ENCODE measurements around the gene SELENOW. TPM values are rescaled to one million over a fixed set of nuclear protein-coding genes. Genes with fewer than 3 reads are reported as not detected.
"Not testable (repeated sequence)": the region's sequence is repeated elsewhere in the genome, so short reads cannot be mapped to it uniquely, and the experiment has no call there.

SELENOW gene
- total RNA-seq, 1 donor from 2014 or later, result 204 TPM

DNA sequence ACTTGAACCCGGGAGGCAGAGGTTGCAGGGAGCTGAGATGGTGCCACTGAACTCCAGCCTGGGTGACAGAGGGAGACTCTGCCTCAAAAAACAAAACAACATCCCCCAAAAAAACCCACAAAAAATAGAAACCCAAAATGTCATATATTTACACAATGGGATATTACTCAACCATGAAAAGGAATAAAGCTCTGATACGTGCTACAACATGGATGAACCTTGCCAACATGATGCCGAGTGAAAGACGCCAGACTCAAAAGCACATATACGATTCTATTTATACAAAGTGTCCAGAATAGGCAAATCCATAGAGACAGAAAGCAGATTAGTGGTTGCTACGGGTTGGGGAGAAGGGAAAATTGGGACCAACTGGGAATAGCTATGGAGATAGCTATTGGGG lies 27.9 kb downstream of the SELENOW start:
- no peaks in the 10 kb centered on the region for H3K4me1 Mint-ChIP-seq (ENCODE audit: unreplicated experiment)
- no peak for DNase-seq (ENCODE audit: extremely low spot score, unreplicated experiment)
- no peak overlapping the region for H3K4me3 Mint-ChIP-seq (ENCODE audit: unreplicated experiment)
- peaks cover 2% of the 10 kb centered on the region for H3K27me3 Mint-ChIP-seq (ENCODE audit: unreplicated experiment)
- no peak overlapping the region for H3K27ac Mint-ChIP-seq (ENCODE audit: unreplicated experiment)
- no peaks in the 10 kb centered on the region for H3K36me3 Mint-ChIP-seq (ENCODE audit: unreplicated experiment)
- no peaks in the 10 kb centered on the region for H3K9me3 Mint-ChIP-seq (ENCODE audit: unreplicated experiment)
- TF ChIP-seq, protein P1, sequence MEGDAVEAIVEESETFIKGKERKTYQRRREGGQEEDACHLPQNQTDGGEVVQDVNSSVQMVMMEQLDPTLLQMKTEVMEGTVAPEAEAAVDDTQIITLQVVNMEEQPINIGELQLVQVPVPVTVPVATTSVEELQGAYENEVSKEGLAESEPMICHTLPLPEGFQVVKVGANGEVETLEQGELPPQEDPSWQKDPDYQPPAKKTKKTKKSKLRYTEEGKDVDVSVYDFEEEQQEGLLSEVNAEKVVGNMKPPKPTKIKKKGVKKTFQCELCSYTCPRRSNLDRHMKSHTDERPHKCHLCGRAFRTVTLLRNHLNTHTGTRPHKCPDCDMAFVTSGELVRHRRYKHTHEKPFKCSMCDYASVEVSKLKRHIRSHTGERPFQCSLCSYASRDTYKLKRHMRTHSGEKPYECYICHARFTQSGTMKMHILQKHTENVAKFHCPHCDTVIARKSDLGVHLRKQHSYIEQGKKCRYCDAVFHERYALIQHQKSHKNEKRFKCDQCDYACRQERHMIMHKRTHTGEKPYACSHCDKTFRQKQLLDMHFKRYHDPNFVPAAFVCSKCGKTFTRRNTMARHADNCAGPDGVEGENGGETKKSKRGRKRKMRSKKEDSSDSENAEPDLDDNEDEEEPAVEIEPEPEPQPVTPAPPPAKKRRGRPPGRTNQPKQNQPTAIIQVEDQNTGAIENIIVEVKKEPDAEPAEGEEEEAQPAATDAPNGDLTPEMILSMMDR (IDR thresholded peaks at IDR 0.05), result no peak

GRCh38 chr19:47813304-47813994 lies 34.9 kb downstream of the SELENOW start:
- Mint-ChIP-seq H3K4me3 (ENCODE audit: unreplicated experiment) (no peak overlapping the region), H3K36me3 (ENCODE audit: unreplicated experiment) (no peaks in the 10 kb centered on the region), H3K27ac (ENCODE audit: unreplicated experiment) (no peak overlapping the region), H3K9me3 (ENCODE audit: unreplicated experiment) (no peaks in the 10 kb centered on the region), H3K27me3 (ENCODE audit: unreplicated experiment) (peaks cover 2% of the 10 kb centered on the region), H3K4me1 (ENCODE audit: unreplicated experiment) (peaks cover 1% of the 10 kb centered on the region)
- TF ChIP-seq, protein P1 (IDR thresholded peaks at IDR 0.05), result peak; percentile 62
- DNase-seq (ENCODE audit: extremely low spot score, unreplicated experiment), result peak; percentile 93

GRCh38 chr19:47813995-47814328 lies 35.5 kb downstream of the SELENOW start:
- no peak overlapping the region for H3K4me3 Mint-ChIP-seq (ENCODE audit: unreplicated experiment)

GRCh38 chr19:47816270-47816669 lies 37.8 kb downstream of the SELENOW start:
- H3K4me1 Mint-ChIP-seq (ENCODE audit: unreplicated experiment); H3K4me3 Mint-ChIP-seq (ENCODE audit: unreplicated experiment); H3K27ac Mint-ChIP-seq (ENCODE audit: unreplicated experiment); H3K36me3 Mint-ChIP-seq (ENCODE audit: unreplicated experiment); DNase-seq (ENCODE audit: extremely low spot score, unreplicated experiment); H3K9me3 Mint-ChIP-seq (ENCODE audit: unreplicated experiment): not testable (repeated sequence)
- peaks cover 22% of the 10 kb centered on the region for H3K27me3 Mint-ChIP-seq (ENCODE audit: unreplicated experiment)

More at GRCh38 chr19:47813995-47814328, 35.5 kb downstream of the SELENOW start:
- no peak for DNase-seq (ENCODE audit: extremely low spot score, unreplicated experiment)
- H3K27ac Mint-ChIP-seq (ENCODE audit: unreplicated experiment), result no peak overlapping the region
- peaks cover 4% of the 10 kb centered on the region for H3K27me3 Mint-ChIP-seq (ENCODE audit: unreplicated experiment)
- no peaks in the 10 kb centered on the region for H3K9me3 Mint-ChIP-seq (ENCODE audit: unreplicated experiment)
- H3K4me1 Mint-ChIP-seq (ENCODE audit: unreplicated experiment), result peaks cover 1% of the 10 kb centered on the region
- TF ChIP-seq, protein P1 (IDR thresholded peaks at IDR 0.05), result no peak
- no peaks in the 10 kb centered on the region for H3K36me3 Mint-ChIP-seq (ENCODE audit: unreplicated experiment)

GRCh38 chr19:47818221-47818620 lies 39.7 kb downstream of the SELENOW start:
- H3K27me3 Mint-ChIP-seq (ENCODE audit: unreplicated experiment), result peaks cover 31% of the 10 kb centered on the region
- not testable (repeated sequence) for H3K4me1 Mint-ChIP-seq (ENCODE audit: unreplicated experiment); H3K36me3 Mint-ChIP-seq (ENCODE audit: unreplicated experiment); H3K4me3 Mint-ChIP-seq (ENCODE audit: unreplicated experiment); H3K27ac Mint-ChIP-seq (ENCODE audit: unreplicated experiment); H3K9me3 Mint-ChIP-seq (ENCODE audit: unreplicated experiment); DNase-seq (ENCODE audit: extremely low spot score, unreplicated experiment)

- Mint-ChIP-seq H3K27ac (ENCODE audit: unreplicated experiment) (no peak overlapping the region), H3K27me3 (ENCODE audit: unreplicated experiment) (peaks cover 31% of the 10 kb centered on the region), H3K4me3 (ENCODE audit: unreplicated experiment) (no peak overlapping the region), H3K36me3 (ENCODE audit: unreplicated experiment) (no peaks in the 10 kb centered on the region), H3K4me1 (ENCODE audit: unreplicated experiment) (peaks cover 3% of the 10 kb centered on the region), H3K9me3 (ENCODE audit: unreplicated experiment) (no peaks in the 10 kb centered on the region)
- DNase-seq (ENCODE audit: extremely low spot score, unreplicated experiment), result no peak
- TF ChIP-seq, protein P1 (IDR thresholded peaks at IDR 0.05), result no peak
Observed at GRCh38 chr19:47819858-47820257, 41.4 kb downstream of the SELENOW start.

Data from osteocyte (in vitro differentiated cells).